H1 (cell line): ENCODE results near the gene SLC2A1. TPM values are rescaled to one million over a fixed set of nuclear protein-coding genes. Genes with fewer than 3 reads are reported as not detected.

Experiments
- RBBP5 ChIP-seq: IDR thresholded peaks from 2 replicates; pipeline ENCODE4 v1.7.1; 2012; ENCODE audit warnings: low read depth, mild to moderate bottlenecking, inconsistent platforms, low read length, moderate library complexity, borderline replicate concordance
- RNF2 ChIP-seq: fragments of 200-900, 300-1000 bp; sonication (generic); IDR thresholded peaks from 2 replicates; pipeline ENCODE4 v1.7.1; 2016; ENCODE audit warnings: borderline replicate concordance, low read depth, mild to moderate bottlenecking, antibody characterized with exemption, low read length; ENCODE audit not compliant: poor library complexity, severe bottlenecking; ENCODE audit errors: missing control alignments
- SIN3A ChIP-seq, 2 experiments: IDR thresholded peaks in 1 of 2; conservative IDR thresholded peaks in 1 of 2; 2 replicates each; pipeline ENCODE4 v1.6.1; 2011 to 2012; ENCODE audit warnings: low read length in 2 of 2, improper control_type of control experiment in 1 of 2, low read depth in 1 of 2, mild to moderate bottlenecking in 1 of 2
- TAF1 ChIP-seq: IDR thresholded peaks from 2 replicates; pipeline ENCODE4 v1.6.1; 2011; ENCODE audit warnings: mild to moderate bottlenecking, low read depth, low read length
- TBP ChIP-seq: IDR thresholded peaks from 2 replicates; pipeline ENCODE4 v1.6.1; 2011; ENCODE audit warnings: low read depth, low read length, improper control_type of control experiment
- polyA plus RNA-seq, 7 experiments: library from polyadenylated mRNA; depleted of rRNA in 3 of 7; stranded (reverse) in 5 of 7; unstranded in 2 of 7; fragments of >200 nt in 5 of 7; fragments of 200-250 nt in 2 of 7; gene quantifications; 1 replicate in 5 of 7; 2 replicates in 1 of 7; 4 replicates in 1 of 7; pipeline versions ENCODE4 v1.2.1 to v1.2.3, GENCODE V29; 2011 to 2013; ENCODE audit warnings: missing spikeins in 2 of 7, mixed read lengths in 2 of 7
- total RNA-seq: library from RNA; stranded (reverse); fragmentation: NEBNext Ultra II Directional; extraction: Animal tissue kit (Norgen Biotek cat#: 25700); gene quantifications from 2 replicates; pipeline ENCODE4 v1.2.1, GENCODE V29; 2021

Gene SLC2A1
- total and polyA plus RNA-seq, 2 of the 8 experiments (the other 6 are each of a cell fraction or from before 2014, with no cell fraction given), result 230 to 308 TPM

GRCh38 chr1:42962641-42963377 lies 4.1 kb upstream of the SLC2A1 start (continued):
- TF ChIP-seq TBP, result peak; percentile 44; the same call in 1 of the 2 replicates
- peak; percentile 82; the same call in 1 of the 2 replicates for TF ChIP-seq RBBP5
- peak in 1 of 2 experiments; percentile 70; a peak in 1 of 4 replicates for TF ChIP-seq SIN3A (conservative IDR thresholded peaks at IDR 0.05 in 1 of 2, IDR thresholded peaks at IDR 0.05 in 1 of 2; ENCODE audit: low read depth in 1 of 2, low read length in 2 of 2)
- TF ChIP-seq TAF1, result peak; percentile 52; the same call in 1 of the 2 replicates
- TF ChIP-seq RNF2, result no peak
